EL (cell line): ENCODE data around the gene GPR68.
"Not testable (repeated sequence)": the region's sequence is repeated elsewhere in the genome, so short reads cannot be mapped to it uniquely, and the experiment has no call there.

ENCODE experiments used
- DNase-seq: peaks from one replicate; pipeline ENCODE4 v3.0.0-alpha.2; 2016

GPR68 gene

GRCh38 chr14:91272341-91273272 lies 28.1 kb upstream of the GPR68 start:
- DNase-seq, result no peak

- DNase-seq, result no peak
These were observed 27.1 kb upstream of the GPR68 start for GRCh38 chr14:91271639-91272038.

- DNase-seq, result no peak
These were observed 26.1 kb upstream of the GPR68 start for GRCh38 chr14:91270619-91271018.

- DNase-seq, result no peak
These were observed 25.7 kb upstream of the GPR68 start for GRCh38 chr14:91270188-91270587.

GRCh38 chr14:91269076-91269991 lies 24.8 kb upstream of the GPR68 start:
- no peak for DNase-seq

GRCh38 chr14:91267965-91268437 lies 23.5 kb upstream of the GPR68 start:
- no peak for DNase-seq

- not testable (repeated sequence) for DNase-seq
These were observed 21.8 kb upstream of the GPR68 start for GRCh38 chr14:91266276-91266675.

- no peak for DNase-seq
These were observed 20.9 kb upstream of the GPR68 start for GRCh38 chr14:91265404-91265803.

- DNase-seq, result no peak
These were observed 19.9 kb upstream of the GPR68 start for GRCh38 chr14:91264151-91265150.

GRCh38 chr14:91263329-91263728 lies 18.8 kb upstream of the GPR68 start:
- no peak for DNase-seq

- DNase-seq, result no peak
These were observed 17.6 kb upstream of the GPR68 start for GRCh38 chr14:91261986-91262549.

GRCh38 chr14:91261115-91261514 lies 16.6 kb upstream of the GPR68 start:
- DNase-seq, result no peak

GRCh38 chr14:91258876-91259275 lies 14.4 kb upstream of the GPR68 start:
- DNase-seq, result no peak

GRCh38 chr14:91258011-91258618 lies 13.6 kb upstream of the GPR68 start:
- DNase-seq, result no peak

GRCh38 chr14:91257328-91258010 lies 13.0 kb upstream of the GPR68 start:
- DNase-seq, result no peak

- DNase-seq, result no peak
These were observed 12.2 kb upstream of the GPR68 start for GRCh38 chr14:91256661-91257060.

GRCh38 chr14:91255026-91255695 lies 10.7 kb upstream of the GPR68 start:
- no peak for DNase-seq

- no peak for DNase-seq
These were observed 10.0 kb upstream of the GPR68 start for GRCh38 chr14:91254461-91254860.

GRCh38 chr14:91253795-91254323 lies 9.4 kb upstream of the GPR68 start:
- DNase-seq, result no peak
